Measurements from ENCODE around the gene UCK1. TPM values are rescaled to one million over a fixed set of nuclear protein-coding genes. Genes with fewer than 3 reads are reported as not detected.
A peak's percentile ranks its signal among the peaks of the same experiment; 100 is the strongest.
"Not testable (repeated sequence)": the region's sequence is repeated elsewhere in the genome, so short reads cannot be mapped to it uniquely, and the experiment has no call there.

Gene UCK1
- total RNA-seq, 2 experiments from 2014 or later = 18.7 to 21.7 TPM

DNA sequence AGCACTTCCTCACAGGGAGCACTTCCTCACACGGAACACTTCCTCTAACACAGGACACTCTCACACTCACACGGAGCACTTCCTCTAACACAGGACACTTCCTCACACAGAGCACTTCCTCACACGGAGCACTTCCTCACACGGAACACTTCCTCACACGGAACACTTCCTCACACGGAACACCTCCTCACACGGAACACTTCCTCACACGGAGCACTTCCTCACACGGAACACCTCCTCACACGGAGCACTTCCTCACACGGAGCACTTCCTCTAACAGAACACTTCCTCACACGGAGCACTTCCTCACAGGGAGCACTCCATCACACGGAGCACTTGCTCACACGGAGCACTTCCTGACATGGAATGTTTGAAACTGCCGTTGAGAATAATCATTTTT, 15.0 kb downstream of the UCK1 start:
- H3K4me1 Mint-ChIP-seq (ENCODE audit: low read depth) = no peaks in the 10 kb centered on the region
- no peak for DNase-seq
- intact Hi-C loops (cut with micrococcal nuclease) = no loop called here
- H3K9me3 Mint-ChIP-seq = no peaks in the 10 kb centered on the region
- H3K27me3 Mint-ChIP-seq (ENCODE audit: low read depth) = no peaks in the 10 kb centered on the region
- H3K36me3 Mint-ChIP-seq (ENCODE audit: low read depth) = peaks cover 12% of the 10 kb centered on the region
- CTCF ChIA-PET = no interaction called here
- H3K27ac Mint-ChIP-seq = no peak overlapping the region
- no peak overlapping the region for H3K4me3 Mint-ChIP-seq

- H3K36me3 Mint-ChIP-seq (ENCODE audit: low read depth) = peaks cover 12% of the 10 kb centered on the region
- H3K27ac Mint-ChIP-seq; H3K4me3 Mint-ChIP-seq; CTCF ChIA-PET; DNase-seq; H3K9me3 Mint-ChIP-seq; intact Hi-C loops (cut with micrococcal nuclease); H3K4me1 Mint-ChIP-seq (ENCODE audit: low read depth); H3K27me3 Mint-ChIP-seq (ENCODE audit: low read depth): not testable (repeated sequence)
These were observed 15.5 kb downstream of the UCK1 start for GRCh38 chr9:131515559-131516031.

DNA sequence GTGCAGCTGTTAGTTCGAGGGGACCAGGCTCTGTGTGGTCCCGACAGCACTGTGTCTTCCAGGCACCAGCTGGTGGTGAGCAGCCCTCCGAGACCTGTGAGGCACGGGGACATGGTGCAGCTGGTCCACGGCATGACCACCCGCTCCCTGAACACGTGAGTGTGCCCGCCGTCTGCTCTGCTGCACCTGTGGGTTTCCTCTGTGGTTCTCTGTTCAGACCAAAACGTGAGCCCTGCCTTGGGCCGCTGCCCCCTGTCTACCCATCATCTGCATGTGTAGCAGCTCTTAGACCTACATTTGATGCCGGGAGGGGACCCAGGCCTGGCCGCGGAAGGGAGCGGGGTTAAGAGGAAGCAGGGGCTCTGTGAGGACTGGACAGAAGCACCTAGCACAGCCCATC, 17.9 kb downstream of the UCK1 start:
- CTCF ChIA-PET = interaction anchor here (0.7 kb wide), 1 partner anchor 849 kb away, joined by 3 read pairs; the partner anchor contains the start of gene PRDM12
- Mint-ChIP-seq H3K27ac (no peak overlapping the region), H3K36me3 (ENCODE audit: low read depth) (peaks cover 18% of the 10 kb centered on the region), H3K27me3 (ENCODE audit: low read depth) (no peaks in the 10 kb centered on the region), H3K4me1 (ENCODE audit: low read depth) (no peaks in the 10 kb centered on the region), H3K4me3 (no peak overlapping the region), H3K9me3 (no peaks in the 10 kb centered on the region)
- DNase-seq = no peak
- intact Hi-C loops (cut with micrococcal nuclease) = no loop called here

GRCh38 chr9:131511880-131512279, 19.2 kb downstream of the UCK1 start:
- no peaks in the 10 kb centered on the region for H3K27me3 Mint-ChIP-seq (ENCODE audit: low read depth)
- H3K27ac Mint-ChIP-seq = no peak overlapping the region
- DNase-seq = no peak
- CTCF ChIA-PET = interaction anchor here (0.5 kb wide), 1 partner anchor 32 kb away, joined by 3 read pairs; no protein-coding TSS in a partner anchor
- H3K4me3 Mint-ChIP-seq = no peak overlapping the region
- H3K4me1 Mint-ChIP-seq (ENCODE audit: low read depth) = no peaks in the 10 kb centered on the region
- intact Hi-C loops (cut with micrococcal nuclease) = no loop called here
- no peaks in the 10 kb centered on the region for H3K9me3 Mint-ChIP-seq
- H3K36me3 Mint-ChIP-seq (ENCODE audit: low read depth) = peaks cover 18% of the 10 kb centered on the region

- no peak for DNase-seq
- Mint-ChIP-seq H3K4me1 (ENCODE audit: low read depth) (no peaks in the 10 kb centered on the region), H3K9me3 (no peaks in the 10 kb centered on the region), H3K36me3 (ENCODE audit: low read depth) (peaks cover 18% of the 10 kb centered on the region), H3K4me3 (no peak overlapping the region), H3K27ac (no peak overlapping the region), H3K27me3 (ENCODE audit: low read depth) (no peaks in the 10 kb centered on the region)
- CTCF ChIA-PET = no interaction called here
- intact Hi-C loops (cut with micrococcal nuclease) = no loop called here
These were observed 19.6 kb downstream of the UCK1 start for GRCh38 chr9:131511416-131511815.

- Mint-ChIP-seq H3K9me3 (no peaks in the 10 kb centered on the region), H3K27ac (no peak overlapping the region), H3K4me3 (no peak overlapping the region), H3K36me3 (ENCODE audit: low read depth) (peaks cover 11% of the 10 kb centered on the region), H3K4me1 (ENCODE audit: low read depth) (peaks cover 39% of the 10 kb centered on the region), H3K27me3 (ENCODE audit: low read depth) (no peaks in the 10 kb centered on the region)
- intact Hi-C loops (cut with micrococcal nuclease) = no loop called here
- DNase-seq = no peak
- CTCF ChIA-PET = interaction anchor here (0.6 kb wide), 1 partner anchor 76 kb away, joined by 4 read pairs; no protein-coding TSS in a partner anchor
These were observed 26.1 kb downstream of the UCK1 start for GRCh38 chr9:131505012-131505411.

DNA sequence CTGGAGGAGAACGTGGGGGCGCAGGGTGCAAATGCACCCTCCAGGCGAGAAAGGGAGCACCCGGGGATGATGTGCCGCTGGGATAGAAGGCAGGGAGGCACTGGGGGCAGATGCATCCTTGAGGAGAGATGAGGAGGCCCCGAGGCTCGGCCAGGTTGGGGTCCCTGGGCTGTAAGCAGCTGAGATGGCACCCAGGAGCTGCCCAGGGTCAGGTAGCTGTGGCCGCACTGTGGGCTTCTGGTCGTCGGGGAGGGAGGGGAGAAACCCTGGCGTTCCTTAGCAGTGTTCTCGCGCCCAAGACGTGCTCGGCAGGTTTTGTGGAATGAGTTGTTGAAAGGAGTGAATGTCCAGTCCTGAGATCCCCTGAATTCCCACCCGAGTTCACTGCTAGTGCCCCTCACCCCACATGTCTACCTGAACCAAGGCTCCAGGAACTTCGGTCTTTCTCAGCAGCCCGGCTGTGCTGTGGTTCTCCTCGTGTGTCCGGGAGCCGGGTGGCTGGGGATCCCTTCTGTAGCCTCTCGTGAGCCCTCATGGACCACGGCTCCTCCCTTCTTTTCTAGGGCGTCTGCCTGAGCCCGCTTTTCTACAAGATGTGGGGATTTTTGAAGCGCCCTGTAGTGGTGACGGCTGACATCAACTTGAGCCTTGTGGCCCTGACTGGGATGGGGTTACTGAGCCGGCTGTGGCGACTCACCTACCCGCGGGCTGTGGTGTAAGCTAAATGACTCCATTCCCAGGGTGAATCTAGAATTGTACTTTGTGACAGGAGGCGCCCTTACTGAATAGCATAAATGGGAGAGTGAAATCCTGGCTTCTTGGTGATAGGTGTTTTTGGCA, 27.2 kb downstream of the UCK1 start:
- peak; percentile 89 for DNase-seq
- Mint-ChIP-seq H3K27ac (peak overlapping the region; percentile 77), H3K4me3 (peak overlapping the region; percentile 98), H3K9me3 (no peaks in the 10 kb centered on the region), H3K36me3 (ENCODE audit: low read depth) (peaks cover 10% of the 10 kb centered on the region), H3K4me1 (ENCODE audit: low read depth) (peaks cover 50% of the 10 kb centered on the region), H3K27me3 (ENCODE audit: low read depth) (no peaks in the 10 kb centered on the region)
- intact Hi-C loops (cut with micrococcal nuclease) = loop anchor here (1.0 to 5.0 kb wide), 9 partner anchors 27 to 379 kb away; partner anchors contain the start of genes FAM78A, NUP214 and UCK1
- CTCF ChIA-PET = interaction anchor here (1.1 to 1.9 kb wide), 2 partner anchors 153 to 228 kb away, joined by 3 to 12 read pairs; no protein-coding TSS in a partner anchor

DNA sequence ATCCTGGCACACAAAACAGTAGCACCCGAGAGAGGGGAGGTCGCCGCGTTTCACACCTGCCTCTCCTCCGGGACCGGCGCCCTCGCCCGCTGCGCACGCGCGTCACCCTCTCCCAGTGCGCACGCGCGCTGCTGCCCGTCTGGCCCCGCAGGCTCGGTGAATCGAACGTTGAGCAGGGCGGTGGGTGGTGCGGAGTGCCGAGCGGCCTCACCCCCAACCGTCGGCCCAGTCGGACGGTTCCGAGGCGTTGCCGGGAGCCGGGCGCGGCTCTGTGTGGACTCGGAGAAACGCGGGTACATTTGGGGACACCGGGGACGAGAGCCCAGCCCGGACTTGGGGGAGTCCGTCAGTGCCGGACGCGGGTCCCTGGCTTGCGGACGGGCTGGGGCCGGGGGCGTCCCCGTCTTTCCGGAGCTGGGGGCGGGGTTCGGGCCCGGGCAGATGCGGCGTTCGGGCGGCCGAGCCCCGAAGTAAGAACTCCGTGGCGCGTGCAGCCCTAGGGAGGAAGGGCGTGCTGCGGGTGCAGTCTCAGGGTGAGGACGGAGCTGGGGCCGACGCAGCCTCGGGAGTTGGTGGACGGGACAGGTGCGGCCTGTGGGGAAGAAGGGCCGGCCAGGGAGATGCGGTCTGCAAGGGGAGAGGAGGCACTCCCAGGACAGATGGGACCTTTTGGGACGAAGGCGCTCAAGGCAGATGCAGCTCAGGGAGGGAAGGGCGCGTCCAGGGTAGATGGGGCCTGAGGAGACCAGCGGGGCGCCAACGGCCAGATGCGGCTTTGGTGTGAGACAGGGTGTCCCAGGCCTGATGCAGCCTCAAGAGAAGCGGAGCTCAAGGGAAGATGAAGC, 28.1 kb downstream of the UCK1 start, which contains the start of gene POMT1:
Gene POMT1 (plus strand): TSS at position 138 of the 845 bp plus-strand sequence. CDS start 1,301 bp downstream, outside the sequence.
- Mint-ChIP-seq H3K4me3 (peak within 1 kb of the TSS; percentile 98), H3K4me1 (ENCODE audit: low read depth) (peaks cover 50% of the 10 kb centered on the region), H3K27me3 (ENCODE audit: low read depth) (no peaks in the 10 kb centered on the region), H3K27ac (peak within 1 kb of the TSS; percentile 77), H3K36me3 (ENCODE audit: low read depth) (peaks cover 8% of the 10 kb centered on the region), H3K9me3 (no peaks in the 10 kb centered on the region)
- CTCF ChIA-PET = interaction anchor here (1.1 to 1.9 kb wide), 2 partner anchors 153 to 229 kb away, joined by 3 to 12 read pairs; no protein-coding TSS in a partner anchor
- intact Hi-C loops (cut with micrococcal nuclease) = loop anchor here (2.0 to 5.0 kb wide), 7 partner anchors 74 to 378 kb away; partner anchors contain the start of genes FAM78A and NUP214
- DNase-seq = peak; percentile 89

DNA sequence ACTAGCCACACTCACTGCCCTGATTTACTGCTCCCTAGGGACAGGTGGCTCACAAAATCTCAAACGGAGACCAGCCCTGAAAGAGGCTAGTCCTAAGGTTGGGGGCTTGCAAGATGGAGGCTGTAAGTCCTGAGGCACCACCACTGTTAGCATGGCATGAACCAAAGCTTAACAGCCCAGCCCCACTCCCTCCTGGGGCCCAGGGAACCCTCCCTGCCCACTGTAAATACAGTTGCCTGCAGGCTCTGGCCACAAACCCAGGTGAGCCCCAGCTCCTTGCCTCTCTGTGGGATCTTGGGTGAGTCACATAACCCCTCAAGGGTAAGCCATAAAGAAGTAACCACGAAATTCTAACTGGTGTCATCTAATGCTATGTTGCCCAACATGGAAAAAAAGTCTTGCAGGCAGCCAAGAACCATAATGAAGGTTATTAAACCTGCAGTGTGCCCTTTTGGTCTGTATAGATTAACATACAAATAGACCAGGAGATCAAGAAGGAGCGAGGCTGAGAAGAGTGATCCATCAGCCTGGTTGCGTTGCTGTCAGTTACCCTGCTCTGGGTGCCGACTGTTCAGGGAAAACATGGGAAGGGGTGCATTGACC, 30.0 kb downstream of the UCK1 start:
- Mint-ChIP-seq H3K9me3 (no peaks in the 10 kb centered on the region), H3K27ac (peak overlapping the region; percentile 70), H3K4me3 (peak overlapping the region; percentile 57), H3K4me1 (ENCODE audit: low read depth) (peaks cover 54% of the 10 kb centered on the region), H3K27me3 (ENCODE audit: low read depth) (no peaks in the 10 kb centered on the region), H3K36me3 (ENCODE audit: low read depth) (peaks cover 10% of the 10 kb centered on the region)
- peak; percentile 58 for DNase-seq
- intact Hi-C loops (cut with micrococcal nuclease) = loop anchor here (1.0 to 5.0 kb wide), 7 partner anchors 30 to 249 kb away; partner anchors contain the start of genes FAM78A and UCK1
- CTCF ChIA-PET = interaction anchor here (0.9 to 1.9 kb wide), 6 partner anchors 20 to 164 kb away, joined by 3 to 6 read pairs (median 4); no protein-coding TSS in a partner anchor

DNA sequence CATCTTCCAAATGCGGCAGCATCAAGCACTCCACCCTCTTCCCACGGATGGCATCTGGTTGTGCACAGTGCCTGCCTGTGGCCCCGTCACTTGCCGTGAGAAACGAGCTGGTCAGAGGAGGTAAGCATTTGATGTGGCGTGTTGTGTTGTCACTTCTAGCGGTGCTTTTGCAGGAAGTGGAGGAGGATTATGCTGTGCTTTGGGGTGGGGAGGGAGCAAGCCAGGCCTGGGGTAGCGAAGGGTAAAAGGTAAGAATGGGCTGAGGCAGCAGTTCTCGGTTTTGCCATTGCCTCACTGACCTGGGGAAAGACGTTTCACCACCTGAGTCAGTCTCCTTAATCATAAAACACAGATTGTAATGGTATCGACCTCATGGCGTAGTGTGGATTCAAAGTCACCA, 30.7 kb downstream of the UCK1 start:
- DNase-seq = peak; percentile 83
- Mint-ChIP-seq H3K36me3 (ENCODE audit: low read depth) (peaks cover 13% of the 10 kb centered on the region), H3K4me3 (peak overlapping the region; percentile 29), H3K27me3 (ENCODE audit: low read depth) (no peaks in the 10 kb centered on the region), H3K9me3 (no peaks in the 10 kb centered on the region), H3K4me1 (ENCODE audit: low read depth) (peaks cover 53% of the 10 kb centered on the region), H3K27ac (peak overlapping the region; percentile 70)
- intact Hi-C loops (cut with micrococcal nuclease) = loop anchor here (1.0 to 5.0 kb wide), 7 partner anchors 30 to 248 kb away; partner anchors contain the start of genes FAM78A and UCK1
- CTCF ChIA-PET = interaction anchor here (0.9 to 1.9 kb wide), 5 partner anchors 19 to 151 kb away, joined by 3 to 6 read pairs (median 5); no protein-coding TSS in a partner anchor

DNA sequence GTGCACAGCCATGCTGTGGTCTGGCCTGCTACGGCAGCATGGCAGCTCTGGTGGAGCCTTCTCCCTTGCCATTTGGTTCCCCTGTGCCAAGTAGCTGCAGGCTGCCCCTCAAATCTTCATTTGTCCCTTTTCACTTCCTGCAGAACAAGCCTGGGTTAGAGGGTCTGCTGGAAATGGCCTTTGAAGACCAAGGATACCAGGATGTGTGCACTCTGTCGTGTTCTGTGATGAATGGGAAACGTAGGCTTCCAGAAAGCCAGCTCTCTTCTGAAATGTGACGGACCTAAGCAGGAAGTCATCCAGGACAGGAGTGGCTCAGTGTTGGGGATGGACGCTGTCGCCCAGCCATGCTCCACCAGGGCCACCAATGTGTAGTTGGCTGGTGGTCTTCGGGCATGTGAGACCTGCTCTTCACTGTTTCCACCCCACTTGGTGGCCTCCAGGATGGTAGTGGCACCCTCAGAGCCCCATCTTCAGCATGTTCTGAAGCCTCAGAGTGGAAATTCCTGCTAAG, 31.8 kb downstream of the UCK1 start:
- Mint-ChIP-seq H3K27me3 (ENCODE audit: low read depth) (no peaks in the 10 kb centered on the region), H3K36me3 (ENCODE audit: low read depth) (peaks cover 11% of the 10 kb centered on the region), H3K9me3 (no peaks in the 10 kb centered on the region), H3K27ac (peak overlapping the region; percentile 59), H3K4me1 (ENCODE audit: low read depth) (peaks cover 44% of the 10 kb centered on the region), H3K4me3 (no peak overlapping the region)
- CTCF ChIA-PET = interaction anchor here (0.6 to 1.9 kb wide), 5 partner anchors 10 to 243 kb away, joined by 3 to 6 read pairs (median 5); no protein-coding TSS in a partner anchor
- intact Hi-C loops (cut with micrococcal nuclease) = no loop called here
- no peak for DNase-seq

Data from activated naive CD4-positive, alpha-beta T cell treated with anti-CD3 and anti-CD28 coated beads for 36 hours (primary cell).